DMS 273 treated with DMSO at 0.1 percent for 48 hours (cell line): ENCODE data around the gene FAM171A2.
A peak's percentile ranks its signal among the peaks of the same experiment; 100 is the strongest.
"Not testable (repeated sequence)": the region's sequence is repeated elsewhere in the genome, so short reads cannot be mapped to it uniquely, and the experiment has no call there.

Source experiments
- DNase-seq: peaks from one replicate; lab custom pipeline; 2025; lab: John Stamatoyannopoulos, UW

The FAM171A2 gene

GRCh38 chr17:44363613-44364159 is at the start of gene FAM171A2:
Gene FAM171A2, minus strand, starts transcription at chr17:44363853. Its CDS starts 139 bp downstream, at chr17:44363714.
- DNase-seq: no peak

GRCh38 chr17:44409309-44410028 is 45.8 kb upstream of the FAM171A2 start:
- DNase-seq: no peak

GRCh38 chr17:44408786-44409185 is 45.1 kb upstream of the FAM171A2 start:
- DNase-seq: no peak

- DNase-seq: no peak
These were observed 39.0 kb upstream of the FAM171A2 start for GRCh38 chr17:44402564-44403172.

GRCh38 chr17:44400226-44400847 is 36.7 kb upstream of the FAM171A2 start:
- DNase-seq: no peak

- DNase-seq: no peak
These were observed 35.3 kb upstream of the FAM171A2 start for GRCh38 chr17:44398692-44399691.

- no peak for DNase-seq
These were observed 34.1 kb upstream of the FAM171A2 start for GRCh38 chr17:44397479-44398440.

GRCh38 chr17:44396946-44397345 is 33.3 kb upstream of the FAM171A2 start:
- DNase-seq: no peak

GRCh38 chr17:44394833-44395232 is 31.2 kb upstream of the FAM171A2 start:
- no peak for DNase-seq

GRCh38 chr17:44394112-44394511 is 30.5 kb upstream of the FAM171A2 start:
- not testable (repeated sequence) for DNase-seq

GRCh38 chr17:44390250-44390870 is 26.7 kb upstream of the FAM171A2 start:
- DNase-seq: no peak

- no peak for DNase-seq
These were observed 26.1 kb upstream of the FAM171A2 start for GRCh38 chr17:44389723-44390202.

GRCh38 chr17:44389281-44389680 is 25.6 kb upstream of the FAM171A2 start, which contains the start of gene ITGA2B:
Gene ITGA2B, minus strand, starts transcription at chr17:44389649. Its CDS starts 176 bp downstream, at chr17:44389473.
- no peak for DNase-seq

- DNase-seq: no peak
These were observed 24.2 kb upstream of the FAM171A2 start for GRCh38 chr17:44387804-44388203.

GRCh38 chr17:44386182-44386525 is 22.5 kb upstream of the FAM171A2 start:
- DNase-seq: no peak

- peak; percentile 44 for DNase-seq
These were observed 21.9 kb upstream of the FAM171A2 start for GRCh38 chr17:44385287-44386181.

GRCh38 chr17:44384823-44385286 is 21.2 kb upstream of the FAM171A2 start:
- no peak for DNase-seq

- no peak for DNase-seq
These were observed 20.7 kb upstream of the FAM171A2 start for GRCh38 chr17:44384281-44384822.
